Ramos (cell line): ENCODE results near the gene IQSEC1.

Experiments used
- in situ Hi-C: fragments of 300-500 bp; cut with MboI; formaldehyde crosslinking; loops from one replicate; pipeline ENCODE4 v1.14.3; 2022; ENCODE audit warnings: low sequenced_read_pairs; ENCODE audit not compliant: unreplicated experiment

IQSEC1 gene

DNA sequence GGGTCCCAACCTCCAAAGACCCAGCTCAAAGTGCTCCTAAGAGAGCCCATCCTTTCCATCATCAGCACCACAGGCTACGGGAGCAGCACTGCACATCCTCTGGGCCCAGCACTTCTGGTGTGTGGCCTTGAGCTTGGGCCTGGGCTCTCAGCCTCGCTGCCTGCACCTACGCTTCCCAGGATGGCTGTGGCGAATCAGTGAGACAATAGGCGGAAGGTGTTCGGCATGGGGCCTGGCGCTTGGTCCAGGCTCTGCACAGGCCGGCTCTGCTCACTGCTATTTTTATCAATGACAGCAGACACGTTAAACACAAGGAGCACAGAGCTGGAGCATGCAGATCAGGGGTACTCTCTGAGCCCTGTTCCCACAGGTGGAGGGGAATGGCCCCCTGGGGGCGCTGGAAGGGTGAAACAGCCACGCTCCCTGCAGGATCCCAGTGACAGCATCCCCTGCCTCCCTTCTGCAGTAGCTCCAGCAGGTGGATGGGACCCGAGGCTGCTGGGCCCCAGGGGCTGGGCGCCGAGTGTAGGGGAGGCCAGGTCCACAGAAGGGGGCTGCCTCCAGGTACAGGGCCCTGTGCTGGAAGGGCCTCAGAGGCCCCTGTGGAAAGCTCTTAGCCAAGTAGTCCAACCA lies 141.8 kb downstream of the IQSEC1 start:
- in situ Hi-C loops, result no loop called here

DNA sequence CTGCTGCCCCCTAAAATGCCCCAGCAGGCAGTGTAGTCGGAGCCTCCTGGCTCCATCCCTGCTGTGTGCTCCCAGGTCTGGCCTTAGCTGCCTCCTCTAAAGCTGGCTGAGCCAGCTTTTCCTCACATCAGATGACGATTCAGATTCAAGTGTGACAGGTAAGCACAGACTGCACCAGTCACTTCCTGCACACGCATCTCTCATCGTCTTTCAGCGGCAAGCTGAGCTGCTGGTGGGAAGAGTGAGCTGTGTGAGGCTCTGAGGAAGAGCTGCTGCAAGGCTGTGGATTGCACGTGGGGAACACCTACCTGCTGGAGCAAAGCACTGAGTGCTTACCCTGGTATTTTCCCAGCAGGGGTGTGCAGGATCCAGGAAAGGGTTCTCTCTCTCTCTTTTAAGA lies 143.4 kb downstream of the IQSEC1 start:
- in situ Hi-C loops, result no loop called here

DNA sequence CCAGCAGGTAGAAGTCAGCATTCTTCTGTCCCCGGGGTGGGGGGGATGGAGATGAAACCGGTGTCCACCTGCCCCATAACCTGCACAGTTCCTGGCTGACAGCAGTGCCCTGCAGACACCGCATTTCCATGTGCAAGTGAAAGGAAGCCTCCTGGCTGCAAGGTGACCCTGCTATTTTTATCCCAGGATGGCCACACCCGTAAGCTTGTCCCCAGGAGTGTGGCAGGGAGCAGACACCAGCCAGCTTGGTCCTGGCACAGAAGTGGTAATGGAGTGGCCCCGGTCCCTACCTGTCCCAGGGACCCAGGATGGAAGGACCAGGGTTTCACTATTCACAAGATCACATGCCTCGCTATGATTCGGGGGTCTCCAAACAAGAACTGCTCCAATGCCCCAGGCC lies 146.6 kb downstream of the IQSEC1 start:
- in situ Hi-C loops, result no loop called here

DNA sequence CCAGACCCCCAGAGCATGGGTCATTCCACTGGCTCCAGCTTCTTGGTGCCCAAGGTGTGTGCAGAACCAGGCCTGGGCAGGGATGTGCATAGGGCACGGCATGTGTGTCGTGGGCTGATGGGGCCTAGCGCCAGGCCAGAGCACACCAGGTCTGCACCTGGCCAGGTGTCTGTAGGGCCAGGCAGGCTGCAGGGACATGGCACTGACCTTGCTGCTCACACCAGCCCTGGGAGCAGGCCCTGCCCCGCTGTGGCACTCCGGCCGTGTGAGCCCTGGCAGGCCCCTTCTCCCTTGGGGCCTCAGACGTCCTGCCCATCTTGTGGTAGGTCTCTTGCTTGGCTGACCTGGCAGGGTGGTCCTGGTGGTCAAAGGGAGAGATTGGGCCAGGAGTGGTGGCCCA lies 147.6 kb downstream of the IQSEC1 start:
- in situ Hi-C loops, result no loop called here

DNA sequence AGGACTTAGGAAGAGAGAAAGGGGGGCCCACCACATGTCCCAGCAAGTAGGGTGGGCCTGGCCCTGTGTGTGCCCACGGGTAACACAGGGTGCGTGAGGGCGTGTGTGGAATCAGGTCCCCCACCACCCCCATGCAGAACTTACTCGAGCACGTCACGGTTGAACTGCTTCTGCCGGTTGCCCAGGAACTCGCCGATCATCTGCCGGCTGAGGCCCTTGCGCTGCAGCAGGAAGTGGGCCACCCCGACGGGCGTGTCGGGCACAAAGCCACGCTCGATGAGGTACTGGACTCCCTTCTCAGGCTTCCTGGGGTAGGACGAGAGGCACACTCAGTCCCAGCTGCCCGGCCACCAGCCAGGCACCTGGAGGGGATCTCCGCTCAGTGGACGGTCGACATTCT lies 148.8 kb downstream of the IQSEC1 start:
- in situ Hi-C loops, result no loop called here

DNA sequence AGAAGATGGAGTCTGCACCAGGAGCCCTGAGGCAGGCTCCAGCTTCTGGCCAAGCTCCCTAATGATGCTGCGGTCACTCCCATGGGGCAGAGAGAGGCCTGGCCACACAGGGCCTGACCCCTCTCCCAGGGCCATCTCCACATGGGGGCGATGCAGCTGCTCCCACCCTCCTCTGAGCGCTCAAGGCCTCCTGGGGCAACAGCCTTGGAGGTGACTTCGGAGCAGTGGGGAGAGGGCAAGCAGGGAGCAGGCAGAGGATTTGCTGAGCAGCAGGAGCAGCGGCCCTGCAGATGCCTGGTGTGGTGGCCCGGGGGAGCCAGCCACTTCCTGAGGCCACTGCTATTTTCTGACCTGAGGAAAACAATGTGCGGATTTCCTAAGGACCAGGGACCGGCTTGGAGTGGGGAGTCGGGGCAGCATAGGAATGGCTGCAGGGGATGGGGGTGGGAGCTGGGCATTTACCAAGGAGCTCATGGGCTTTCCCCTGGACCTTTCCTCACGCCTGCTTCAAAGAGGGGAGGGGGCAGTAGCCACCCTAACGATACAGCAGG lies 150.3 kb downstream of the IQSEC1 start:
- in situ Hi-C loops, result no loop called here

DNA sequence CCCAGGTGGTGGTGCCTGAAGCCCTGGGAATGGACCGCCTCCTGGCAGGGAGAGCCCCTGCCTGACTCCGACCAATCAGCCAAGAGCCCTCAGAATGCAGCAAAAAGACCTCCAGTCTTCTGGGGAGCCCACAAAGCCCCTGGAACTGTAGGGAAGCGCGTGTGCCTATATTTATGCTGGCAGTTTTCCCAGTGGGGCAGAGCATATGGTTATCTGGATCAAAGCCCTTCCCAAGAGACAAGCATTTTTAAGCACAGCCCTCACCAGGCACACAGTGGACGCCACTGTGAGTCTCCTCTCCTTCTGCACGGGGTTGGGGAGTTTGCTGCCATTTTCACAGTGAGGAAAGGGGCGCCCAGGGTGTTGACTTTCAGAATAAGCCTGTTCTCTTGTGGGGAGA lies 150.9 kb downstream of the IQSEC1 start:
- in situ Hi-C loops, result no loop called here

DNA sequence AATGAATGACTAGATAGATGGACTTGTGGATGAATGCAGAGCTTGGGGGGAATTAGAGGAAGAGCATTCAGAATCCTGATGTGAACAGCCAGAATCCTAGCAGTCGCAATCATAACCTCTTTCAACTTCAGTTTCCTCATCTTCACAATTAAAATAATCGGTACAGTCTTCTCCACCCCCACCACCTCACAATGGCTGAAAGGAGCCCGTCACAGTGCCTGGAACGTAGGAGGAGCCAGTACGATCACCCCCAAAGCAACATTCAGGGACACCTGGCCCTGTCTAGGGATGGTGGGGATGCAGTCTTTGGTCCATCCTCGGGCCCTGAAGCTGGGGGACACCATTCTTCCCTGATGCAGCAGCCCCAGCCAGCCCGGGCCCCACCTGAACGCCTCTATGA lies 151.5 kb downstream of the IQSEC1 start:
- in situ Hi-C loops, result no loop called here

DNA sequence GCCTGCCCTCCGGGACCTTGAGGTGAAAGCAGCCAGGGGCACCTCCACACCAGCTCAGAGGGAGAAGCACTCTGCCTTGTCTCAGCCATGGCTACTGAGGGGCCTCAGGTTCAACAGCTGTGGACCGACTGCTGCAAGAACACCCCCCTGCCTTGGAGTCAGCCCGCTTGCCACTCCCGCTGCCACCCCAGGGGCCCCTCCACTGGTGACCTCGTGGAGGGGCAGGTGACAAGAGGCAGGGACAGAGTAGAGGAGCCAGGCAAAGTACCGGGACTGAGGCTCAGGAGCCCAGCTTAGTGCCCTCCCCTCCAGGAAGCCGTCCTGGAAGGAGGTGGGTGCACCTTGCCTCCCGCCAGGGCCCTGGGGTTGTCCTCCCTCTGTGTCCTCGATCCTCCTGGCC lies 152.3 kb downstream of the IQSEC1 start:
- in situ Hi-C loops, result no loop called here

DNA sequence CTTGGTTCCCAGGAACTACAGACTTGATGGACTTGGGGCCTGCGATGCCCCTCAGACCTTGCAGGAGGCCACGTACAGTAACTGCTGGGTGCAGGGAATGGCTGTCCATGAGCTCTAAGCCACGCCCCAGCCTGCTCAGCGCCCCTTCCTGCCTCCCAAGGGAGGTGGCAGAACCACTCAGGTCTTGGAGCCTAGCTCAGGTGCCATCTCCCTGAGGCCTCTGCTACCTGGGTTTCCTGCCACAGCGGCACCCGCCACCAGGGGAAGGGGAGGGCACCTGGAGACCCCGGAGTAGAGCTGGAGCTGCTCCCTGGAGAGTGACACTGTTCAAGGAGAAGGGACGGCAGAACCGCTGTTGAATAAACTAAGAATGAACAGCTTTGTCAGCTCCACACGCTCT lies 154.0 kb downstream of the IQSEC1 start:
- in situ Hi-C loops, result no loop called here

DNA sequence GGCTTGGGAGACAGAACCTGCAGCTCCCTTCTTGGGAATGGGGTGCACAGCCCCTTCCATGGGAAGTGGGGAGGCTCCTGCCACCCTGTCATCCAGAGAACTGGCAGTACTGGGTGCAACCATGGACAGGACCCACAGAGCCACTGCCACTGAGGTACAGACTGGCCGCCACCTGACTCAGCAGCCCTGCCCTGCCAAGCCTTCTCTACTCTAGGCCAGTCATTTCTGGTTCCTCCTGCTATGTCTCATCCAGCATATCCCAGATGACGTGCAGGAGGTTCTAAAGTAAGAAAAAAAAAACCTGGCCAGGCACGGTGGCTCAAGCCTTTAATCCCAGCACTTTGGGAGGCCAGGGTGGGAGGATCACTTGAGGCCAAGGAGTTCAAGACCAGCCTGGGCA lies 155.0 kb downstream of the IQSEC1 start:
- in situ Hi-C loops, result no loop called here

DNA sequence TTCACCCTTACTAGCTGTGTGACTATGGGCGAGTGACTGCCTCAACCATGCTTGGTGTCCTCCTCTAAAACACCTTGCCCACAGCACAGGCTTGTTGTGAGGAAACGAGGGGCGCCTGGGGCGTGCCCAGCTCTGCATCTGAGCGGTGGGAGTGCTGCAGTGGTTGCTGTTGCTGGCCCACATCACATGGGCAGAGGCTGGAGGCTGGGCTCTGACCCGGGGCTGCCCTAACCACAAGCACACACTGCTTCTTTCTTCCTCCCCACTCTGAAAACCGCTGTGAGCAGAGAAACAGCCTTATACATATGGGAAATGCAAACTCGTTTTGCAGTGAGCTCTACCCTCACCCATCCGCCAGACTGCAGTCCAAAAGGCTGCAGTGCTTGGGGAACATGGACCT lies 157.1 kb downstream of the IQSEC1 start:
- in situ Hi-C loops, result no loop called here

DNA sequence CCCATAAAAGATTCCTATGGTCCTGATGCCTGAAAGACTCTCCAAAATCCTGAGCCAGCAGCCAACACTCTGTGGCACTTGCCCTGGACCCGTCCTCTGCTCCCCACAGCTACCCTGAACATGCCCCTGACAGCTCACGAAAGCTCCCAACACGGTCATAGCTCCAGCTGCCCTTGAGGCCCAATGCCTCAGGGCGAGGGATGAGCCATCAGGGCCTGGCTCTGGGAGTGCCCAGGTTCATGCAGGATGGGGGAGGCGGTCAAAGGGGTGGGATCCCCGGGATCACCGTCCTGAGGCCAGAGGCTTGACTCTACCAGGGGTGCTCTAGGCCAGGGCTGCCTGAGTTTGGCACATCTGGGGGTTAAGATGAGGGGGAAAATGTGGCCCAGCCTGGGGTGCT lies 159.1 kb downstream of the IQSEC1 start:
- in situ Hi-C loops, result no loop called here

DNA sequence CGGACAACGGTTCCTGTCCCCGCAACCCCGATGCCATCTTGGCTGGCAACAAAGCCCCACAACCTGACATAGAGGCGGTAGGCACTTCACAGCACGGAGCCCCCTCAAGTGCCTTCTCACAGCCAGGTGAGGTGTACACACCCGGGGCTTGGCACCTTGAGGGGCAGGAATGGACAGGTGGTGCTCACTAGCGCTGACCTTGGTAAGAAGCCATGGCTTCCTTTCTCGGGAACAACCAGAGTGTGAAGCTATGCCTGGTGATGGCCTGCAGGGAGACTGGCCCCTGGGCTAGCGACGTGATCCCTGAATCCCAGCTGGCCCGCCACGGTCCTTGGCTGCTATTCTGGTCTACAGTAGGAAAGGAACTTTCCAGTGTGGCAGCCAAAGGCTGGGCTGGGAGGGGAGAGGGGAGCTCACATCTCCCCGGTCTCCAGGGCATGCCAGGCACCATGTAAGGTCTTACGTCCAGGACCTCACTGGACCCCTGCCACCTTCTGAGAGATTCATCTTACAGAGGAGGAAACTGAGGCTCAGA lies 161.3 kb downstream of the IQSEC1 start:
- in situ Hi-C loops, result no loop called here

DNA sequence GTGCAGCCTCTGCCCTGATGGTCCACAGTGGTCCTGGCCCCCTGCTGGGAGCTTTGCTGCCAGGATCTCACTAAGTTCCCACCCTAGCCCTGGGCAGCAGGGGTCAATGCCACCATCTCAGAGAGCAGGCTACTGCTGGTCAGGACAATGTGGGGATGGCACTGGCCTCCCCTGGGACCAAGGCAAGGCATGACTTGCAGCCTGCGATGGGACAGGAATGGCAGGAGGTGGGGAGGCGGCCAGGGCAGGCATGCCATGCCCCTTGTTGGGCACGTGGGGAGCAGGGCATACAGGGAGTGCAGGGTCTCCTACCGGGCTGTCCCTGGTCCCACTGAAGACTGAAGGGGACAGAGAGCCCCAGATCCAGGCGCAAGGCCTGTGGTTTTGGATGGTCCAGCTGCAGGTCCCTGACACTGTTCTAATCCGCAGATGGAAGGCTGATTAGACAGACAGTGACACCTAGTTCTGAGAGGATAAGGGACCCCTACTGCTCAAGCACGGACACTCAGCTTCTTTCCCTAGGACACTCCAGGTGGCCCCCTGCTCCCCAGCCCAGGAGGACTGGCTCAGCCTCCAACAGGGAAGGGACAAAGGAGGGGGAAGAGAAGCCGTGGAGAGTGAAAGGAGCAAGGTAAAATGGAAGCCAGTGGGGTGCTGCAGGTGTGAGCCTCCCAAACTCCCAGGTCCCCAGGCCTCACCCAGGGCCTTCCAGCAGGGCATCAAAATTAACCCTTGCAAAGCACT lies 162.7 kb downstream of the IQSEC1 start:
- in situ Hi-C loops, result no loop called here

DNA sequence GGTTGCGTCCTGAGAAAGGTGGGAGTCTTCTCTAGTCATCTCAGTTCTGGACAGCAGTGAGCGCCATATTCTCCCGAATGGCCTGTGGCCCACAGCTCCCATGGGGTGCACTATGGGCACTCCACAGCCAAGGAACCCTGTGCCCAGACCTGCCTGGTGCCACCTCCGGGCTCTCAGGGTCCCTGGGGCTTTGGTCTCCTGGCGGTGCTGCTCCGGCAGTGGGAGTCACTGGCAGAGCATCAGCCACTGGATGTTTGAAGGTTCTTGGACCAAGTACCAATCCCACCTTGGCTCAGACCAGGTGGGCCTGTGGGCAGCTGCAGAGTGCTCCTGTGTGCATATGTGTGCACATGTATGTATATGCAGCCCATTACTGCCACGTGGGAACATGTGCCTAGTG lies 163.5 kb downstream of the IQSEC1 start:
- in situ Hi-C loops, result no loop called here

DNA sequence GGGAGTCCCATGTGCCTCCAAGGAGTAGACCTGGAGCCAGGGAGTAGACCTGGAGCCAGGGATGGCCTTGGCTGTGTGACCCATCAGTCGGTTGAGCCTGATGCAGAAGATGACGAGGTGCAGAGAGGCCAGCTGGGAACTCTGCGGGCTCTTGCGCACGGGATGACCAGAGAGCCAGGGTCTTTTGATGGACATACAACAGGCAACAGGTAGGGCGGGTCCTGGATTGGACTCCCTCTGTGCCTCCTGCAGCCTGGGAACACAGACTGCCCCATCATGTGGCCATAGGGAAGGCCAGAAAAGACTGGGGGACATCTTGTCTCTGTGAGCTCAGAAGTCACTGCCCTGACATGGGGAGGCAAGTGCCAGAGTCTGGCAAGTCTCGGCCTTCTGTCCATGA lies 164.4 kb downstream of the IQSEC1 start:
- in situ Hi-C loops, result no loop called here

DNA sequence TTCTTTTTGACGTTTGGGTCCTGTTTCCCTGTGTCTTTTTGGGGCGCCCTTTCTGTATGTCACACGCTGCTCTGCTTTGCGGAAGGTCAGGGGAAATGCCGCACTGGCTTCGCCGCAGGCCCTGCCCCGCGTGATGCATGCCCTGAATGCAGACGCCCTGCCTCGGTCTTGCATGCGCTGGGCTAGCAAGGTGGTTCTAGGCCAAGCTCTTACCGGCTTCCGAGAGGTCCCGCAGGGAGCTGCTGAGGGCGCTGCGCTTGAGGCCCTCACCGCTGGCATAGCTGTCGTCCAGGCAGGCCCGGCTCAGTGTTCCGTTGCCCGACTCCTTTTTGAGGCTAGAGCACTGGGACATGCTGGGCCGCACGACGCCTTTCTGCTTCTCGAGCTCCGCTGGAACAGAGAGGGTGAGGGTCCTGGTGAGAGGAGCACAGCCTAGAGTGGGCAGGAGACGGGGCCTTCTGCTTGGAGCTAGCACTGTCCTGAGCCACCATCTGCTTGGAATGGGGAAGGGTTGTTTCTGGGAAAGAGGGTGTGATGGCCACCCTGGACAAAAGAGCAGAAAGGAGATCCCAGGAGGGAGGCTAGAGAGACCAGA lies 165.0 kb downstream of the IQSEC1 start:
- in situ Hi-C loops, result no loop called here

DNA sequence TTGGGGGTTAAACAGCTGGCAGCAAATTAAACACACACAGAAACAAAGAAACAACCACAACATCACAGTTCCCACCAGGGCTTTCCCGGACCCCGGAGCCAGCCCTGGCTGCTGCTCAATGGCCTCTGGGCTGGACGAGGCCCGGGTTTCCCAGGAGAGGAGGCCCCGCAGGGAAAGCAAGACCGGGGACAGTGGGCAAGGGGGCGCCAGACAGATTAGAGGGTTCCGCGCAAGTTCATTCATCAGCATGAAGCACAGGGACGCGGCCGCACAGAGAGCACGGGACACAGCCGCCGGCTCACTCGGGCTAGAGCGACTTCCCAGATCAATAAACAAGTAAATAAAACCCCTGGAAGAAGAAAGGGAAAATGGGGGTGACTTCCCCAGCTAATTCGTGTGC lies 165.5 kb downstream of the IQSEC1 start:
- in situ Hi-C loops, result no loop called here

DNA sequence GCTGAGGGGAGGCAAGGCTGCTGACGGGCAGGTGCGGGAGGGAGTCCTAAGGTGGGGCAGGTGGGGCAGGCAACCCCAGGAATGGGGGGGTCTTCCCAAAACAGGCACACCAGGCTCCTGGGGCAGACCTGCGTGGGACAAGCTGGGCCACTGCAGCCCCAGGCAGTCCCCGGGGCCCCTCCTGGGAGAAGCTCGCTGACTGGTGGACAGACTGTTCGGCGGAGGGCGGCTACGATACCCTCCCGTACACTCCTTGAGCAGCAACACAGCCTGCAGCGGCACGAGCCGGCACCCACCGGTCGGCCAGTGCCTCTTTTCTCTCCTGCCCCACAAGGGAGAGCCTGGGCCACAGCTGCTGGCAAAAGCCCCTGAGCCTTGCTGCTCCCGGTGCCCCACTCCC lies 165.9 kb downstream of the IQSEC1 start:
- in situ Hi-C loops, result no loop called here

DNA sequence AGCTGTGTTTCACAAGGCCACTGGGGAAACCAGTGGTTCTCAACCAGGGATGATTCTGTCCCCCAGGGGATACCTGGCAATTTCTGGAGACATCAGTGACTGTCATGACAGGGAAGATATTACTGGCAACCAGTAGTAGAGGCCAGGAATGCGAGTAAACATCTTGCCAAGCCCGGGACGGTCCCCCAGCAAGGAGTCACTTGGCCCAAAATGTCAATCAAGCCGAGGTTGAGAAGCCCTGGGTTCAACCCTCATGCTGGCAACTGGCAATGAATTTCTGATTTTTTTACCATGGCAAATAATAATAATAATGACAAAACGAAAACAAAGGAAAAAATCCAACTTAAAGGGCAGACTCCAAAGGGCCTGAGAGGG lies 166.3 kb downstream of the IQSEC1 start:
- in situ Hi-C loops, result no loop called here
